Measurements from ENCODE around the gene BARX2.

The BARX2 gene

DNA sequence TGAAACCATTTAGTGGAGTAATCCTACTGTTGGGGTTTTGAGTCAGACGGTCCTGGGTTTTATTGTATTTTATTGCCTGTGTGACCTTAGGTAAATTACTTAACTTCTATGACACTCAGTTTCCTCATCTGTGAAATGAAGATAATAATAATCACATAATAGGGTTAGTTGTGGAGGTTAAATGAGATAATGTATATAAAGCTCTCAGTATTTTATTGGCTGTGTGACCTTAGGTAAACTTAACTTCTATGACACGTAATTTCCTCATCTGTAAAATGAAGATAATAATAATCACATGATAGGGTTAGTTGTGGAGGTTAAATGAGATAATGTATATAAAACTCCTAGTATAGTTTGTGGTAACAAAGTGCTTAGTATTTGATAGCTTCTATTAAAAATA lies 13.2 kb downstream of the BARX2 start:
- no peaks in the 10 kb centered on the region for H3K4me1 ChIP-seq (ENCODE audit: control insufficient read depth, insufficient read depth, low read length)

DNA sequence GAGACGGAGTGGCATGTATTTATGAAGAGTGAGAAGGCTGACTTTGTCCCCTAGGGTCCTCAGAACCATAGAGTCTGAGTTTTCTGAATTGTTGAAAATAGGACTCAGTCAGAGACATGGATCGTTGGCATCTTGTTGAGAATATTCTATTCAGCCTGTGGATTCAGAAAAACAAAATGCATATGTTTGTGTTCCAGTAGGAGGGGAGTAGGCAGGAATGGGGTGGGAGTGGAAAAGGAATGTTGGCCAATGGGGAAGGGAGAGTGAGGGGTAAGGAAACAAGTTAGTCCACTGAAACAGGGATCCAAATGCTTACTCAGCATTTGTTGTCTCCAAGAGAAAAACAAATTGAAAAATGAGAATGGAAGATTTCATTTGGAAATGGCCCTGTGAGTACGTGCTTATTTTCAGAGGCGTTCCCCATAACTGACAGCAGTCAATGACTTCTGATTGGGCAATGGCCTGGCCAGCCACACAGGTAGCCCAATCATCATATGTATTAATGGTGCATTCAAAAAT lies 14.7 kb downstream of the BARX2 start:
- Histone ChIP-seq H3K36me3 (ENCODE audit: control insufficient read depth, insufficient read depth, low read length) (no peaks in the 10 kb centered on the region), H3K27me3 (ENCODE audit: control insufficient read depth, insufficient read depth, low read length) (no peaks in the 10 kb centered on the region), H3K27ac (ENCODE audit: low read depth, low read length) (no peak overlapping the region), H3K9me3 (ENCODE audit: control insufficient read depth, insufficient read depth, low read length) (no peaks in the 10 kb centered on the region), H3K4me1 (ENCODE audit: control insufficient read depth, insufficient read depth, low read length) (no peaks in the 10 kb centered on the region), H3K4me3 (ENCODE audit: low read depth, low read length) (no peak overlapping the region), H3K9ac (ENCODE audit: low read depth, low read length) (no peak overlapping the region)

More for the DNA sequence above, 13.2 kb downstream of the BARX2 start:
- Histone ChIP-seq H3K27ac (ENCODE audit: low read depth, low read length) (no peak overlapping the region), H3K4me3 (ENCODE audit: low read depth, low read length) (no peak overlapping the region), H3K36me3 (ENCODE audit: control insufficient read depth, insufficient read depth, low read length) (no peaks in the 10 kb centered on the region), H3K27me3 (ENCODE audit: control insufficient read depth, insufficient read depth, low read length) (no peaks in the 10 kb centered on the region; the same call in 1 of the 2 replicates), H3K9me3 (ENCODE audit: control insufficient read depth, insufficient read depth, low read length) (no peaks in the 10 kb centered on the region), H3K9ac (ENCODE audit: low read depth, low read length) (no peak overlapping the region)

GRCh38 chr11:129391360-129391759 lies 15.7 kb downstream of the BARX2 start:
- H3K9me3 ChIP-seq (ENCODE audit: control insufficient read depth, insufficient read depth, low read length) = no peaks in the 10 kb centered on the region
- H3K27me3 ChIP-seq (ENCODE audit: control insufficient read depth, insufficient read depth, low read length) = no peaks in the 10 kb centered on the region
- no peaks in the 10 kb centered on the region for H3K36me3 ChIP-seq (ENCODE audit: control insufficient read depth, insufficient read depth, low read length)
- H3K4me1 ChIP-seq (ENCODE audit: control insufficient read depth, insufficient read depth, low read length) = no peaks in the 10 kb centered on the region
- H3K4me3 ChIP-seq (ENCODE audit: low read depth, low read length) = no peak overlapping the region
- H3K27ac ChIP-seq (ENCODE audit: low read depth, low read length) = no peak overlapping the region
- no peak overlapping the region for H3K9ac ChIP-seq (ENCODE audit: low read depth, low read length)

- H3K27ac ChIP-seq (ENCODE audit: low read depth, low read length) = no peak overlapping the region
Measured at GRCh38 chr11:129391821-129392220, 16.2 kb downstream of the BARX2 start.

GRCh38 chr11:129392995-129393394 lies 17.3 kb downstream of the BARX2 start:
- Histone ChIP-seq H3K27ac (ENCODE audit: low read depth, low read length) (no peak overlapping the region), H3K36me3 (ENCODE audit: control insufficient read depth, insufficient read depth, low read length) (no peaks in the 10 kb centered on the region), H3K4me3 (ENCODE audit: low read depth, low read length) (no peak overlapping the region), H3K27me3 (ENCODE audit: control insufficient read depth, insufficient read depth, low read length) (no peaks in the 10 kb centered on the region), H3K4me1 (ENCODE audit: control insufficient read depth, insufficient read depth, low read length) (no peaks in the 10 kb centered on the region), H3K9ac (ENCODE audit: low read depth, low read length) (no peak overlapping the region), H3K9me3 (ENCODE audit: control insufficient read depth, insufficient read depth, low read length) (no peaks in the 10 kb centered on the region)

More at GRCh38 chr11:129391821-129392220, 16.2 kb downstream of the BARX2 start:
- Histone ChIP-seq H3K4me3 (ENCODE audit: low read depth, low read length) (no peak overlapping the region), H3K36me3 (ENCODE audit: control insufficient read depth, insufficient read depth, low read length) (no peaks in the 10 kb centered on the region), H3K4me1 (ENCODE audit: control insufficient read depth, insufficient read depth, low read length) (no peaks in the 10 kb centered on the region), H3K27me3 (ENCODE audit: control insufficient read depth, insufficient read depth, low read length) (no peaks in the 10 kb centered on the region), H3K9me3 (ENCODE audit: control insufficient read depth, insufficient read depth, low read length) (no peaks in the 10 kb centered on the region), H3K9ac (ENCODE audit: low read depth, low read length) (no peak overlapping the region)

- Histone ChIP-seq H3K4me1 (ENCODE audit: control insufficient read depth, insufficient read depth, low read length) (no peaks in the 10 kb centered on the region), H3K27me3 (ENCODE audit: control insufficient read depth, insufficient read depth, low read length) (no peaks in the 10 kb centered on the region), H3K9ac (ENCODE audit: low read depth, low read length) (no peak overlapping the region), H3K36me3 (ENCODE audit: control insufficient read depth, insufficient read depth, low read length) (no peaks in the 10 kb centered on the region), H3K27ac (ENCODE audit: low read depth, low read length) (no peak overlapping the region), H3K4me3 (ENCODE audit: low read depth, low read length) (no peak overlapping the region), H3K9me3 (ENCODE audit: control insufficient read depth, insufficient read depth, low read length) (no peaks in the 10 kb centered on the region)
Measured at GRCh38 chr11:129394709-129395108, 19.1 kb downstream of the BARX2 start.

GRCh38 chr11:129395432-129395831 lies 19.8 kb downstream of the BARX2 start:
- Histone ChIP-seq H3K9ac (ENCODE audit: low read depth, low read length) (no peak overlapping the region), H3K27ac (ENCODE audit: low read depth, low read length) (no peak overlapping the region), H3K4me1 (ENCODE audit: control insufficient read depth, insufficient read depth, low read length) (no peaks in the 10 kb centered on the region), H3K9me3 (ENCODE audit: control insufficient read depth, insufficient read depth, low read length) (no peaks in the 10 kb centered on the region), H3K36me3 (ENCODE audit: control insufficient read depth, insufficient read depth, low read length) (no peaks in the 10 kb centered on the region), H3K27me3 (ENCODE audit: control insufficient read depth, insufficient read depth, low read length) (no peaks in the 10 kb centered on the region), H3K4me3 (ENCODE audit: low read depth, low read length) (no peak overlapping the region)

DNA sequence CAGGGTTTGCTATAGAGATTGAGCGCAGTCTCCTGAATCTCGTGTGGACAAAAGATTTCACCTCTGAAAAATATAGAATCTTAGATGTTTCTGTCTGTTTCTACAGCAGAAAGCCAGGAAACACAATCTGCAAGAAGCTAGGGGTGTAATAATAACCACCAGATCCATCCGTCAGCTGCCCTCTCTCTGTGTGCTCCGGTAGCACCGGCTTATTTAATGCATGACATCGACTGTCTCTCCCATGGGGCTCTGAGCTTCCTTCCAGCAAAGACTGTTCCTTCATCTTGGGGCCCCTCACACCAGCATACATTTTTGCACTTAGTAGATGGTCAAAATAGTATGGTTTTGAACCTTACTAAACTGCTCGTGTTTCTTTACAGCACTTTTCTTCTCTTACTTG lies 20.2 kb downstream of the BARX2 start:
- H3K9ac ChIP-seq (ENCODE audit: low read depth, low read length) = no peak overlapping the region
- H3K27ac ChIP-seq (ENCODE audit: low read depth, low read length) = no peak overlapping the region
- H3K36me3 ChIP-seq (ENCODE audit: control insufficient read depth, insufficient read depth, low read length) = no peaks in the 10 kb centered on the region
- H3K9me3 ChIP-seq (ENCODE audit: control insufficient read depth, insufficient read depth, low read length) = no peaks in the 10 kb centered on the region
- no peak overlapping the region for H3K4me3 ChIP-seq (ENCODE audit: low read depth, low read length)
- no peaks in the 10 kb centered on the region for H3K4me1 ChIP-seq (ENCODE audit: control insufficient read depth, insufficient read depth, low read length)
- H3K27me3 ChIP-seq (ENCODE audit: control insufficient read depth, insufficient read depth, low read length) = no peaks in the 10 kb centered on the region

DNA sequence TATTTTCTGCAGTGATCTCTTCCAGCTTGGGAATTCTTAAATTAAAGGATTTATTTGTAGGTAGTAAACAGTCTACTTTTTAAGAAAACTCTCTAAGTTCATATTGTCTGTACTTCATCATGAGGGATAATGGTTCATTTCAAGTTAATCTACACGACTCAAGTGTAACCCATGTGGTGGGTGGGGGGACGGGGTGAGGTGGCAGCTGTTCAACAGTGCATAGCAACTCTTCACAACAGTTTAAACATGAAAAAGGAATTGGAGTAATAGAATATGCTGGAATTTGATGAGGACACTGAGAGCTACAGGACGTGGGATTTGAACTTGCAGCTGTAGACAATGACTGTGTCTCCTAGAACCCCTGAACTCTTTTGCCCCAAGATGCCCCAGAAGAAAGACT lies 20.8 kb downstream of the BARX2 start:
- no peaks in the 10 kb centered on the region for H3K4me1 ChIP-seq (ENCODE audit: control insufficient read depth, insufficient read depth, low read length)
- H3K9me3 ChIP-seq (ENCODE audit: control insufficient read depth, insufficient read depth, low read length) = no peaks in the 10 kb centered on the region
- no peak overlapping the region for H3K27ac ChIP-seq (ENCODE audit: low read depth, low read length)
- no peak overlapping the region for H3K9ac ChIP-seq (ENCODE audit: low read depth, low read length)
- no peaks in the 10 kb centered on the region for H3K36me3 ChIP-seq (ENCODE audit: control insufficient read depth, insufficient read depth, low read length)
- no peak overlapping the region for H3K4me3 ChIP-seq (ENCODE audit: low read depth, low read length)
- no peaks in the 10 kb centered on the region for H3K27me3 ChIP-seq (ENCODE audit: control insufficient read depth, insufficient read depth, low read length)

DNA sequence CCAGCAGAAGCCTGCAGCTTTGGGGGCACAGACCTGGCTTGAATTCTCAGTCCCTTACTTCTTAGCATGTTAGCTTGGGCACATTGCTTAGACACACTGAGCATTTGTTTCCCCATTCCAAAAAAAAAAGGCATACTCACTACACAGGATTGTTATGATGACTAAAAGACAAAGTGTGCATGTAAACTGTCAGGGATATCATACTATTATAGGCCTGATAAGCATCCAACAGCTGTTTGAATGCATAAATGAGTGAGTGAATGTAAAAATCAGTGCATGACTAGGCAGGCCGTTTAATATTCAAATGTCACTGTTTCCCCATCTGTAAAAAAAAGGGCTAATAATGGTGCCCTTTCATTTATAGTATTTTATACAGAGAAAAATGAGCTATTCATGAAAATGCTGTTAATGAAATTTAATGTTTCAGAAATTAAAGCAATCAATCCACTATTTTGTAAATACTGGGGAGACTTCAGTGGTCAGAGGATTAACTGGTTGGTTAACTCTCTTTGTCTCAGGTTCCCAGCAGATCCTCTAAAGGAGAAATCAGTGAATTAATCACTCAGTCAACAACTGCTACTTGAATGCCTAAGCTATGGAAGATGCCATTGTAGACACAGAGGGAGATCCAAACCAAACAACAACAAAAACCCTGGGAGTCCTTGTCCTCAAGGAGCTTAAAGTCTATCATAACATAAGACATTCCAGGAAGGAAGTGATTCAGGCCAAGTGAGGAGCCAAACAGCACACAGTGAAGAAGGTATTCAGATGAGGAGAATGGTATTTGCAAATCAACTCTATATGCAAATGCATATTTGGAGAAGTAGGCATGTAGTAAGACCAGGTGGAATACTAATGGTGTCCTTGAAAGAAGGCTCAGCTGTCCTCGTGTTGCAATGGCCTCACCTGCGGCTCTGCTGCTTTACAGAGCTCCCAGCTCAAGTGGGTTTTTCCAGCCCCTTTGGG lies 26.8 kb downstream of the BARX2 start:
- Histone ChIP-seq H3K9me3 (ENCODE audit: control insufficient read depth, insufficient read depth, low read length) (no peaks in the 10 kb centered on the region), H3K4me1 (ENCODE audit: control insufficient read depth, insufficient read depth, low read length) (no peaks in the 10 kb centered on the region), H3K9ac (ENCODE audit: low read depth, low read length) (no peak overlapping the region)

DNA sequence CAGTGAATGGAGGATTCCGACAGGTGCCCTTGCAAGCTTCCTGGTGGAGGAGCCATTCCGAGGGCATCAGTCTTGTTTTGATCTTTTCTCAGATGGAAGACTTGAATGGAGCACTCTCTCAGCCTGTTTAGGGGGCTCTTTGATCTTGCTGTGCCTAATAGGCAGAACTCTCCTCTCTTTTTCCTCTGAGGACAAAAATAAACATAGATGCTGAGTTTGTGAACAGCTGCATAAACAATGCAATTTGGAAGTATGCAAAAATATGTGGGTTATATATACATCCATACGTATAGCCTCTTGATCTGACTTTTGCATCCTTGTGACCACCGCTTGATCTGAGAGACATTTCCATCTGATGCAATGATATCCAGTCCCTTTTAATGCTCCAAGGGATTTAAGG lies 29.1 kb downstream of the BARX2 start:
- H3K4me3 ChIP-seq (ENCODE audit: low read depth, low read length) = no peak overlapping the region
- H3K9me3 ChIP-seq (ENCODE audit: control insufficient read depth, insufficient read depth, low read length) = no peaks in the 10 kb centered on the region
- no peaks in the 10 kb centered on the region for H3K36me3 ChIP-seq (ENCODE audit: control insufficient read depth, insufficient read depth, low read length)
- no peak overlapping the region for H3K9ac ChIP-seq (ENCODE audit: low read depth, low read length)
- H3K27ac ChIP-seq (ENCODE audit: low read depth, low read length) = no peak overlapping the region
- H3K27me3 ChIP-seq (ENCODE audit: control insufficient read depth, insufficient read depth, low read length) = no peaks in the 10 kb centered on the region
- H3K4me1 ChIP-seq (ENCODE audit: control insufficient read depth, insufficient read depth, low read length) = no peaks in the 10 kb centered on the region

More for the DNA sequence above, 26.8 kb downstream of the BARX2 start:
- Histone ChIP-seq H3K36me3 (ENCODE audit: control insufficient read depth, insufficient read depth, low read length) (no peaks in the 10 kb centered on the region), H3K4me3 (ENCODE audit: low read depth, low read length) (no peak overlapping the region), H3K27me3 (ENCODE audit: control insufficient read depth, insufficient read depth, low read length) (no peaks in the 10 kb centered on the region), H3K27ac (ENCODE audit: low read depth, low read length) (no peak overlapping the region)
